Activated T-cell treated with anti-CD3 and anti-CD28 coated beads for 24 hours (primary cell): Measurements from ENCODE around the gene TACC2.
"Not testable (repeated sequence)": the region's sequence is repeated elsewhere in the genome, so short reads cannot be mapped to it uniquely, and the experiment has no call there.

Experiments used
- DNase-seq: peaks from one replicate; pipeline ENCODE4 v3.0.0-alpha.2; 2020; ENCODE audit warnings: low read depth

The TACC2 gene

GRCh38 chr10:122097935-122098334 is 109.0 kb downstream of the TACC2 start:
- DNase-seq: no peak

GRCh38 chr10:122098924-122099323 is 110.0 kb downstream of the TACC2 start:
- no peak for DNase-seq

- DNase-seq: no peak
Measured at GRCh38 chr10:122099562-122099961, 110.6 kb downstream of the TACC2 start.

- DNase-seq: no peak
Measured at GRCh38 chr10:122102146-122102868, 113.3 kb downstream of the TACC2 start.

- no peak for DNase-seq
Measured at GRCh38 chr10:122102869-122103525, 114.0 kb downstream of the TACC2 start.

GRCh38 chr10:122103592-122103991 is 114.6 kb downstream of the TACC2 start:
- no peak for DNase-seq

GRCh38 chr10:122108786-122109185 is 119.8 kb downstream of the TACC2 start:
- not testable (repeated sequence) for DNase-seq

- DNase-seq: no peak
Measured at GRCh38 chr10:122112021-122112616, 123.2 kb downstream of the TACC2 start.

- no peak for DNase-seq
Measured at GRCh38 chr10:122112625-122113160, 123.7 kb downstream of the TACC2 start.

- DNase-seq: no peak
Measured at GRCh38 chr10:122113161-122113944, 124.4 kb downstream of the TACC2 start.

GRCh38 chr10:122113945-122114747 is 125.2 kb downstream of the TACC2 start:
- DNase-seq: no peak

- no peak for DNase-seq
Measured at GRCh38 chr10:122115874-122116273, 126.9 kb downstream of the TACC2 start.

- DNase-seq: no peak
Measured at GRCh38 chr10:122116331-122116730, 127.4 kb downstream of the TACC2 start.

- DNase-seq: no peak
Measured at GRCh38 chr10:122117475-122117874, 128.5 kb downstream of the TACC2 start.

GRCh38 chr10:122120008-122120744 is 131.2 kb downstream of the TACC2 start:
- DNase-seq: no peak

GRCh38 chr10:122121059-122121458 is 132.1 kb downstream of the TACC2 start:
- DNase-seq: no peak

- DNase-seq: no peak
Measured at GRCh38 chr10:122122493-122122892, 133.5 kb downstream of the TACC2 start.

GRCh38 chr10:122123186-122123585 is 134.2 kb downstream of the TACC2 start:
- no peak for DNase-seq

- DNase-seq: no peak
Measured at GRCh38 chr10:122124342-122124741, 135.4 kb downstream of the TACC2 start.

GRCh38 chr10:122124808-122125207 is 135.8 kb downstream of the TACC2 start:
- no peak for DNase-seq
